ENCODE data around the gene IL3RA. TPM values are rescaled to one million over a fixed set of nuclear protein-coding genes. Genes with fewer than 3 reads are reported as not detected.
"Not testable (repeated sequence)": the region's sequence is repeated elsewhere in the genome, so short reads cannot be mapped to it uniquely, and the experiment has no call there.

Gene IL3RA
- total RNA-seq, 1 donor from 2014 or later: 5.7 TPM

DNA sequence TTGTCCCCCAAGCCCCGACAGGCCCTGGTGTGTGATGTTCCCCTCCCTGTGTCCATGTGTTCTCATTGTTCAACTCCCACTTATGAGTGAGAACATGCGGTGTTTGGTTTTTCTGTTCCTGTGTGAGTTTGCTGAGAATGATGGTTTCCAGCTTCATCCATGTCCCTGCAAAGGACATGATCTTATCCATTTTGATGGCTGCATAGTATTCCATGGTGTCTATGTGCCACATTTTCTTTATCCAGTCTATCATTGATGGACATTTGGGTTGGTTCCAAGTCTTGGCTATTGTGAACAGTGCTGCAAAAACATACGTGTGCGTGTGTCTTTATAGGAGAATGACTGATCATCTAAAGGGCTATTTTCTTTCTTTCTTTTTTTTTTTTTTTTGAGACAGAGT, 4.2 kb upstream of the IL3RA start:
- not testable (repeated sequence) for DNase-seq

DNA sequence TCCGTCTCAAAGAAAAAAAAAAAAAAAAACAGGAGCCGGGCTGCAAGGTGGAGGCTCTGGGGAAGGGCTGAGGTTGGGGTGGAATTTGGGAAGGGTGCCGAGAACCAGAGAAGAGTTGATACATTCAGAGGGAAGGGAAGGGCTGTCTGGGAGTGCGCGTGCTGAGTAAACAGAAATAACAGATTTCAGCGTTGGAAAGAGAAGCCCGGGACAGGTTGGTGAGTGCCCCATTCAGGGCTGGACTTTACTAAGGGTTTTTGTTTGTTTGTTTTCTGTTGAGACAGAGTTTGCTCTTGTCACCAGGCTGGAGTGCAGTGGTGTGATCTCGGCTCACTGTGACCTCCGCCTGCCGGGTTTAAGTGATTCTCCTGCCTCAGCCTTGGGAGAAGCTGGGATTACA, 1.7 kb upstream of the IL3RA start:
- DNase-seq: no peak

DNA sequence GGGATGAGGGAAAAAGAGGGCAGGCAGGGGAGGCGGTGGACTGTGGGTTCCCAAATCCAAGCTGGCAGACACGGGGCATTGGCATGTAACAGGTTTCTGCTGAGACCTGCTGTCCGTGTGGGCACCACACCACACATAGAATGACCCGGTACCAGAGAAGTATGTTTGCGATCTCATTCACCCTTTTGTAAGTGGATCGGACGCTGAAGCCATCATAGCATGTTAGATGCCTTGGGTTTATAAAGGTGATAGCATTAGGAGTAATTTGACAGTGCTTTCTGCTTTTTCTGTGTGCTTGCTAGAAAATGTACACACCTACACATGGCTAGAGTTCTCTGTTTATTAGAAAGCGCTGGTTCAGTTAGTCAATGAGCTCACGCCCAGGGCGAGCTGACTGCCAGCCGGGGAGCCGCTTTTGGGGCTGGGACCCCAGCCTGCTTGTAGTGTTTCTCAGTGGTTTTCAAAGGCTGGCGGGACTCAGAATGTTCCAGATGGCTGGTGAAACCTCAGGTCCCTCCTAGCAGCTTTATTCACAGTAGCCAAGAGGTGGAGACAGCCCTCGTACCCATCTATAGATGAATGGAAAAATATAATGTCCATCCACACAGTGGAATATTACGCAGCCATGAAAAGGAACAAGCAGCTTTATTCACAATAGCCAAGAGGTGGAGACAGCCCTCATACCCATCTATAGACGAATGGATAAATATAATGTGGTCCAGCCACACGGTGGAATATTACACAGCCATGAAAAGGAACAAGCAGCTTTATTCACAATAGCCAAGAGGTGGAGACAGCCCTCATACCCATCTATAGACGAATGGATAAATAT, 579 bp downstream of the IL3RA start:
- no peak for DNase-seq

DNA sequence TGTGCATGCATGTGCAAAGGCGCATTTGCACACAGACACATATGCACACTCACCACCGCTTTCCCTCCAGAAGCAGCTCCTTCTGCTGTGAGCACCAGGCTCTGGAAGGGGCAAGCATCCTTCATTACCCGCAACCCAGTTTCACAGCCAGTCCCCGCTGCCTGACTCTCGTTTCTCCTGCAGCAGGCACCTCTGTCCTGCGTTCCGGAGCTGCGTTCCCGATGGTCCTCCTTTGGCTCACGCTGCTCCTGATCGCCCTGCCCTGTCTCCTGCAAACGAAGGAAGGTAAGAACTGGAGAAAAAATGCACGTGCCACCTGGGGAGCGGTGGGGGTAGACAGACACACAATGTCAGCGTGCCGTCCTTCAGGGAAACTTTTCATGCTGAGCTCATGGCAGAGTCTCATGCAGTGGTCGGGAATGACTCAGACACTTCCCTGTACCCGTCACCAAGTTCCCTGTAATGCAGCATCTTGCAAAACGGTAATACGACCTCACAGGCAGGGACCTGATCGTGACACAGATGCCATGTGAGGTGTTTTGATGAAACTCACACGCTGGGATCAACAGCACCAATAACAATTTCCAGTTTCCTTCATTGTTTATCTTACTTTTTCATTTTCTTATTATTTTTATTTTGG, 5.1 kb downstream of the IL3RA start:
- DNase-seq: no peak

DNA sequence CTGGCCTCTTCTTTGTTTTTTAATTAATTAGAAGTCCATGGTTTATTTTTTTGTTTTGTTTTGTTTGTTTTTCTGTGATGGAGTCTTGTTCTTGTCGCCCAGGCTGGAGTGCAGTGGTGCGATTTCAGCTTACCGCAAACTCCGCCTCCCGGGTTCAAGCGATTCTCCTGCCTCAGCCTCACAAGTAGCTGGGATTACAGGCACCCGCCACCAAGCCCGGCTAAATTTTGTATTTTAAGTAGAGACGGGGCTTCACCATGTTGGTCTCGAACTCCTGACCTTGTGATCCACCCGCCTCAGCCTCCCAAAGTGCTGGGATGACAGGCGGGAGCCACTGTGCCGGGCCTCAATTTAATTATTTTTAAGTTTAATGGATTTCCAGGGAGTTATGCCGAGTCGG, 13.0 kb downstream of the IL3RA start:
- DNase-seq: not testable (repeated sequence)

DNA sequence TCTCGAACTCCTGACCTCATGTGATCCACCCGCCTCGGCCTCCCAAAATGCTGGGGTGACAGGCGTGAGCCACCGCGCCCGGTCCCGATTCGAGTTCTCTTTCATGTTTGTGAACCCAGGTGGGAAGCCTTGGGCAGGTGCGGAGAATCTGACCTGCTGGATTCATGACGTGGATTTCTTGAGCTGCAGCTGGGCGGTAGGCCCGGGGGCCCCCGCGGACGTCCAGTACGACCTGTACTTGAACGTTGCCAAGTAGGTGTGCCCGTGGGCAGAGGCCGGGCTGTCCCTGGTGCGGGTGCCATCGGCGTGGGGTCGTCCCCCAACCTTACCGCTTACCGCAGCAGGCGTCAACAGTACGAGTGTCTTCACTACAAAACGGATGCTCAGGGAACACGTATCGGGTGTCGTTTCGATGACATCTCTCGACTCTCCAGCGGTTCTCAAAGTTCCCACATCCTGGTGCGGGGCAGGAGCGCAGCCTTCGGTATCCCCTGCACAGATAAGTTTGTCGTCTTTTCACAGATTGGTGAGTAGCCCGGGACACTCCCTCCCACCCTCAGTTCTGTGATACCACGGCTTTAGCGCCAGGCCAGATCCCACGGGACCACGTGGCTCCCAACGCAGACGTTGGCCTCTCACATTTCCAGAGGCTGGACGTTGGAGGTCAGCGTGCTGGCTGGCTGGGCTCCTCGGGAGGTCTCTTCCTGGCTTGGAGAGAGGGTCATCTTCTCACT, 15.6 kb downstream of the IL3RA start:
- no peak for DNase-seq

DNA sequence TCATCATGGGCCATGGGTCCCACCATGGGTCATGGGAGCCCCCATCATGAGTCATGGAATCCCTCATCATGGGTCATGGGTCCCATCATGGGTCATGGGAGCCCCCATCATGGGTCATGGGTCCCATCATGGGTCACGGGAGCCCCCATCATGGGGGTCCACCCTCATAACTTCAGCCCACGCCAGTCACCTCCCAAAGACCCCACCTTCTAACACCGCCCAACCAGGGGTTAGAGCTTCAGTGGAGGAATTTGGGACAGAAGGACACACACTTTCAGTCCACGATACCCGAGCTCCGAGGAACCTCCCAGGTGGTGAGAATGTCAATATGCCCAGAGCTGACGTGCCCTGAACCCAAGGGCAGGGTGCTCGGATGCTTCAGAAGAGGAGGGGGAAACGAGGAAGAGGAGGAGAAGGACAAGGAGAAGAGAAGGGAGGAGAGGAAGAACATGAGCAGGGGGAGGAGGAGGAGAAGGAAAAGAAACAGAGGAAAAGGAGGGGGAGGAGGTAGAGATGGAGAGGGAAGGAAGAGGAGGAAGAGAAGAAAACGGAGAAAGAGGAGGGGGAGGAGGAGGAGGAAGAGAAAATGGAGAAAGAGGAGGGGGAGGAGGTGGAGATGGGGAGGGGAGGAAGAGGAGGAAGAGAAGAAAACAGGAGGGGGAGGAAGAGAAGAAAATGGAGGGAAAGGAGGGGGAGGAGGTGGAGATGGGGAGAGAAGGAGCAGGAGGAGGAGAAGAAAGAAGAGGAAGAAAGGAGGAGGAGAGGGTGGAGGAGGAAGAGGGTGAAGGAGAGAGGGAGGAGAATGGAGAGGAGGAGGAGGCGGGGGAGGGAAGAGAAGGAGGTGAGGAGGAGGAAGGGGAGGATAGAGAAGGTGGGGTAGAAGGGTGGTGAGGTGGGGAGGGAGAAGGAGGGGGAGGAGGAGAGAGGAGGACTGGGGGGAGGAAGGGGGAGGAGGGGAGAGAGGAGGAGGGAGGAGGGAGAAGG, 17.7 kb downstream of the IL3RA start:
- DNase-seq: no peak

DNA sequence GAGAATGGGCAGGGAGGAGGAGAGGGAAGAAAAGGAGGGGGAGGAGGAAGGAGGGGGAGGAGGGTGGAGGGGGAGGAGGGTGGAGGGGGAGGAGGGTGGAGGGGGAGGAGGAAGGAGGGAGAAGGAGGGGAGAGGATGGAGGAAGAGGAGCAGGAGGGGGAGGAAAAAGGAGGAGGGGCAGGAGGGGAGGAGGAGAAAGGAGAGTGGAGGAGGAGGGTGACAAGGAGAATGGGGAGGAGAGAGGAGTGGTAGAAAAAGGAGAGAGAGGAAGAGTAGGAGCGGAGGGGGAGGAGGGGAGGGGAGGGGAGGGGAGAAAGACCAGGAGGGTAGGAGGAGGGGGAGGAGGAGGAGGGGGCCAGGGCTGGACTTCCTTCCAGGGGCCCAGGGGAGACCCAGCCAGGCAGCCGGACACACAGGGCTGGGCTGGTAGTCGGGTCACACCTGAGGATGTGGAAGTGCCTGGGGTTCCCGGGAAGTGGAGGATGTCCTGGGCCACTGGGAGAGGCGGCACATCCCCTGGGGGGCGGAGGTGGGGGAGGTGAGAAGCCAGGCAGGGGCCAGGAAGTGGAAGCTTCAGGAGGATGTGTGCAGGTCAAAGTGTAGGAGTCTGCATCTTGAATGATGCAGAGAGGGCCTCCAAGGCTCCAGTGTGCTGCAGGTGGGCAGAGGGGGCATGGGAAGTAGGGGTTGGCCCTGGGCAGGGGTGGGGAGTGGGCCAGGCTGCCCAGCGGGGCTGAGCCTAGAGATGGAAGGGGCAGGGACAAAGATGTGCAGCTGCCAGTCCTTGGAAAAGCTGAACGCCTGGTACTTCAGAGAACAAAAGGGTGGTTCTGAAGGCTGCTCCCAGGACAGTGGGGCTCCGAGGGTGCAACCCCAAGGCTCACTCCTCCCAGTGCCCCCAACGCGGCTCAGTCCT, 18.8 kb downstream of the IL3RA start:
- DNase-seq: no peak

DNA sequence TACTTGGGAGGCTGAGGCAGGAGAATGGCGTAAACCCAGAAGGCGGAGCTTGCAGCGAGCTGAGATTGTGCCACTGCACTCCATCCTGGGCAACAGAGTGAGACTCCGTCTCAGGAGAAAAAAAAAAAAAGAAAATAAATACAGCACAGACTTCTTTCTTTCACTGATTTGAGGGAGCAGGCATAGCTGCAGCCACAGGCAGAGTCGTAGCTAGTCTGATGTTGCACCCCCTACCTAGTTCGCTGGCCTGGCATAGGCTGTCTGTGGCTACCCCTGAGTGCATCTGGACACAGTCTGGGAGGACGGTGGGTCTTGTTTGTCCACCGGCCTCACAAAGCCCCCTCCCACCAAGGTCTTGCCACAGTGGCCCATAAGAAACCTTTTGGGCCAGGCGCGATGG, 21.4 kb downstream of the IL3RA start:
- DNase-seq: no peak

DNA sequence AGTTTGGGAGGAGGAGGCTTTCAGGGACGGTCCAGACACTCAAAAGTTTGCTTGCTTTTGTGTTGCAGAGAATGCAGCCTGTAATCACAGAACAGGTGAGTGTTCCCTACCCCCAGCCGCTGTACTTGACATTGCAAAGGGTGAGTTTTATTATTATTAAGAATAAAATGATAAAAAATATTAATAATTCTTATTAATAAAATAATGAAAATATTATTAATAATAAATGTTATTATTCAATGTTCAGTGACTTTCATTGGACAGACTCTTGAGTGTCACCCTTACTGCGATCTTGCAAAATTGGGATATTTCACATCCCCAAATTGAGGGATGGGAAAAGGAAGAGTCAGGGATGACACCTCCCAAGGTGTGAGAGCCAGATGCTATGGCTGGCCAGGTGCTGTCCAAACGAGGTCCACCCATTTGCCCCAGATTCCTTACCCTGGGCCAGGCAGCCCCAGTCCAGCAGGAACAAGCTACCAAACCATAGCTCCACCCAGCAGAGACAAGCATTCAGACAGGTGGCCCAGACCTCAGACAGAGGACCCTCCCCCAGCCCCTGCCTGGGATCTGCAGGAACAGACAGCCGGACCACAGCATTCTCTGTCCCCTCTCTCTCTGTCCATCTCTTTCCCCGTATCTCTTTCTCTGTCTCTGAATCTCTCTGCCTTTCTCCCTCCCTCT, 22.4 kb downstream of the IL3RA start:
- DNase-seq: no peak

DNA sequence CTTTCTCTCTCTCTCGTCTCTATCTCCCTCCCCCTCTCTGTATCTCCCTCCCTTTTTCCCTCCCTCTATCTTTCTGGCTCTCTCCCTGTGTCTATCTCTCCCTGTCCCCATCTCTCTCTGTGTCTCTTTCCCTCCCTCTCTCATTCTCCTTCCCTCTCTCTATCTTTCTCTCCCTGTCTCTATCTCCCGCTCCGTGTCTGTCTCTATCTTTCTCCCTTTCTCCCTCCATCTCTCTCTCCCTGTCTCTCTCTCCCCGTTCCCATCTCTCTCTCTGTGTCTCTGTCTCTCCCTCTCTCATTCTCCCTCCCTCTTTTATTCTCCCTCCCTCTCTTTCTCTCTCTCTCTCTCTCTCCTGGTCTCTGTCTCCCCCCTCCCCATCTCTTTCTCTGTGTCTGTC, 22.9 kb downstream of the IL3RA start:
- DNase-seq: no peak

DNA sequence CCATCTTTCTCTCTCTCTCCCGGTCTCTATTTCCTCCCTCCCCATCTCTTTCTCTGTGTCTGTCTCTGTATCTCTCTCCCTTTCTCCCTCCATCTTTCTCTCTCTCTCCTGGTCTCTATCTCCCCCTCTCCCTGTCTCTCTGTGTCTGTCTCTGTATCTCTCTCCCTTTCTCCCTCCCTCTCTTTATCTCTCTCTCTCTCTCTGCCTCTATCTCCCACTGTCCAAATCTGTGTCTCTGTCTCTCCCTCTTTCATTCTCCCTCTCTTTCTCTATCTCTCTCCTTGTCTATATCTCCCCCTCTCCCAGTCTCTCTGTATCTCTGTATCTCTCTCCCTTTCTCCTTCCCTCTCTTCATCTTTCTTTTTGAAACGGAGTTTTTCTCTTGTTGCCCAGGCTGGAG, 23.6 kb downstream of the IL3RA start:
- no peak for DNase-seq

DNA sequence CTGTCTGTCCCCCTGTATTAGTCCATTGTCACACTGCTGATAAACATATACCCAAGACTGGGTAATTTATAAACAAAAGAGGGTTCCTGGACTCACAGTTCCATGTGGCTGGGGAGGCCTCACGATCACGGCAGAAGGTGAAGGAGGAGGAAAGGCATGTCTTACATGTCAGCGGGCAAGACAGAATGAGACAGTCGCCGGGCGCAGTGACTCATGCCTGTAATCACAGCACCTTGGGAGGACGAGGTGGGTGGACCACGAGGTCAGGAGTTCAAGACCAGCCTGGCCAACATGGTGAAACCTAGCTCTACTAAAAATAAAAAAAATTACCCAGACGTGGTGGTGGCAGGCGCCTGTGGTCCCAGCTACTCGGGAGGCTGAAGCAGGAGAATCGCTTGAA, 24.7 kb downstream of the IL3RA start:
- no peak for DNase-seq

DNA sequence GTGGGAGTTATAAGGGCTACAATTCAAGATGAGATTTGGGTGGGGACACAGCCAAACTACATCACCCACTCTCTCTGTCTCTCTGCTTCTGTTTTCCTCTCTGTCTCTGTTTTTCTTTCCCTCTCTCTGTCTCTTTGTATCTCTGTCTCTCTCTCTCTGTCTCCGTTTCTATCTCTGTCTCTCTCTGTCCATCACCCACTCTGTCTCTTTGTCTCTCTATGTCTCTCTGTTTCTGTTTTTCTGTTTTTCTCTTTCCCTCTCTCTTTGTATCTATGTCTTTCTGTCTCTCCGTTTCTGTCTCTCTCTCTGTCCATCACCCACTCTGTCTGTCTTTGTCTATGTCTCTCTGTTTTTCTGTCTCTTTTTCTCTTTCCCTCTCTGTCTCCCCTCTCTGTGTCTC, 25.3 kb downstream of the IL3RA start:
- no peak for DNase-seq

DNA sequence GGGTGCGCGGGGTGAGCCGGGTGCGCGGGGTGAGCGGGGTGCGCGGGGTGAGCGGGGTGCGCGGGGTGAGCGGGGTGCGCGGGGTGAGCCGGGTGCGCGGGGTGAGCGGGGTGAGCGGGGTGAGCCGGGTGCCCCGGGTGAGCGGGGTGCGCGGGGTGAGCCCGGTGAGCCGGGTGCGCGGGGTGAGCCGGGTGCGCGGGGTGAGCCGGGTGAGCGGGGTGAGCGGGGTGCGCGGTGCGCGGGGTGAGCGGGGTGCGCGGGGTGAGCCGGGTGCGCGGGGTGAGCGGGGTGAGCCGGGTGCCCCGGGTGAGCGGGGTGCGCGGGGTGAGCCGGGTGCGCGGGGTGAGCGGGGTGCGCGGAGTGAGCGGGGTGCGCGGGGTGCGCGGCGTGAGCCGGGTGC, 29.8 kb downstream of the IL3RA start:
- not testable (repeated sequence) for DNase-seq

DNA sequence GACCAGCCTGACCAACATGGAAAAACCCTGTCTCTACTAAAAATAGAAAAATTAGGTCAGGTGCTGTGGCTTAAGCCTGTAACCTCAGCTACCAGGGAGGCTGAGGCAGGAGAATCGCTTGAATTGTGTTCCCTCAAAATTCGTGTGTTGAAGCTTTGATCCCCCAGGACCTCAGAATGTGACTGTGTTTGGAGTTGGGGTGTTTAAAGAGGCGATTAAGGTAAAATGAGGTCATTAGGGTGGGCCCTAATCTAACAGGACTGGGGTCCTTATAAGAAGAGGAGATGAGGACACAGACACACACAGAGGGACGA, 31.8 kb downstream of the IL3RA start:
- DNase-seq: no peak

DNA sequence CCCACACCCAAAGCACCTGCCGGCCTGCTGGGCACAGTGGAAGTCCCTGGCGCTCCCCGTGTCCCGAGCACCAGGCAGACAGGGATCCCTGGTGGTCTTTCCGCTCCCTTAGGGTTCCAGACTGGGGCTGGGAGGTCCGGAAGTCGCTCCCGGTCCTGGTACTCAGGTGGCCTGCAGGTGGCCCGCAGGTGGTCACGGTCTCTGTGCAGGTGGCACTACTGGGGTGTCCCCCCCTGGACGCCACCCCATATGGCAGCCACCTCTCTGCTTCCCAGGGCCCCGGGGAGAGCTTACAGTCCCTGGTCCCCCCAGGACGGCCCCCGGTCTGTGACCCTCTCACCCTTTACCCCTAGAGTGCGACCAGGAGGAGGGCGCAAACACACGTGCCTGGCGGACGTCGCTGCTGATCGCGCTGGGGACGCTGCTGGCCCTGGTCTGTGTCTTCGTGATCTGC, 41.7 kb downstream of the IL3RA start:
- no peak for DNase-seq

DNA sequence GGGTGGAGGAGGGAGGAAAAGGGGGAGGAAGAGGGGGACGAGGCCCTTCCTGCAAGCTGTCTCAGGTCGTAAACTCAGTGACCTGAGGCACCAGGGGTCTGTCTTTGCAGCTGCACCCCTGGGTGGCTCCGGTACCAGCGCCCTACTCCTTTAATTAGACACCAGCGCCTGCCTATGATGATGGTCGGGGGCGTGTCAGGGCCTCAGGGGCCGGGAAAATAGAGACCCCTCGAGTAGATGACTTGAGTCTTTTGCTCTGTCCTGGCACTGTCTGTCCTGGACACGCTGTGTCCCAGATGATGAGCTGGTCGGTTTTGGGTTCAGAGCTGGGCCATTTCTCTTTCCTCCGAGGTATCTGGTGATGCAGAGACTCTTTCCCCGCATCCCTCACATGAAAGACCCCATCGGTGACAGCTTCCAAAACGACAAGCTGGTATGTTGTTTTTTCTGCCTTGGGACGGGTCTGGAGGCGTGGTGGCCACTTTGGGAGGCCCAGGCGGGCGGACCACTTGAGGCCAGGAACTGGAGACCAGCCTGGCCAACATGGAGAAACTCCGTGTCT, 44.2 kb downstream of the IL3RA start:
- DNase-seq: no peak

DNA sequence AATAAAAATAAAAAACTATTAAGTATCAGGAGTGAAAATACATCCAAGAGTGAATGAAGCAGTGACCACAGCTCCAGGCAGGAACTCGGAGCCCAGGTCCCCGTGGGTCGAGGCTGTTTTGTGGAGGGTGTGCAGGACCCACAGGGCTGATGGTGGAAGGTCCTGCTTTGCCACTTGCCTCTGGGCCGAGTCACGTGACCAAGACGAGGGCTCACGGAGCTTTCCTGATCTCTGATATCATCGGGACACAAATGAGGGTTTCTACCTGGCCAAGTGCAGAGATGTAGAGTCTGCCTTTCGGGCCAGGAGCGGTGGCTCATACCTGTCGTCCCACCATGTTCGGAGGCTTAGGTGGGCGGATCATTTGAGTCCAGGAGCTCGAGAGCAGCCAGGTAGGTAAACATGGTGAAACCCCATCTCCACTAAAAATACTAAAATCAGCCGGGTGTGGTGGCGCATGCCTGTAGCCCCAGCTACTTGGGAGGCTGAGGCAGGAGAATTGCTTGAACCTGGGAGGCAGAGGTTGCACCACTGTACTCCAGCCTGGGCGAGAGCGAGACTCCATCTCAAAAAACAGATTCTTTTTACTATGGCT, 48.2 kb downstream of the IL3RA start:
- no peak for DNase-seq
